ENCODE results near the gene FRY. TPM values are rescaled to one million over a fixed set of nuclear protein-coding genes. Genes with fewer than 3 reads are reported as not detected.

FRY gene
- total RNA-seq, 1 donor from 2014 or later: 0.52 TPM

DNA sequence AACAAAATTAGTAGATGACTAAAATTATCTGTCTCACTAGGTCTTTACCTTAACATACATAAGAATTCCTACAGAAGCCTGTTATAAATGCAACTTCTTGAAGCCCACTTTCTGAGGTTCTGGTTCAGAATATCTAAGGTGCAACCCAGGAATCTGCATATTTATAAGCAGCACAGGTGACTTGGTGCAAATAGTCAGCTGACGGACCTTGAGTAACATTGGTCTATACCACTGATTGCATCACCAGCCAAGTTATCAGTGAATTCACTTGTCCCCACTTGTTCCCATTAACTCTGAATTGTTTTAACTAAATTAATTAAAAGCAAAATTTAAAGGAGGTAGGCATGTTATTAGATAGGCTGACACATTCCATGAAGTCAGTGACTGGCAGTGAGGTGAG lies 109.9 kb downstream of the FRY start:
- TF ChIP-seq, protein P1, sequence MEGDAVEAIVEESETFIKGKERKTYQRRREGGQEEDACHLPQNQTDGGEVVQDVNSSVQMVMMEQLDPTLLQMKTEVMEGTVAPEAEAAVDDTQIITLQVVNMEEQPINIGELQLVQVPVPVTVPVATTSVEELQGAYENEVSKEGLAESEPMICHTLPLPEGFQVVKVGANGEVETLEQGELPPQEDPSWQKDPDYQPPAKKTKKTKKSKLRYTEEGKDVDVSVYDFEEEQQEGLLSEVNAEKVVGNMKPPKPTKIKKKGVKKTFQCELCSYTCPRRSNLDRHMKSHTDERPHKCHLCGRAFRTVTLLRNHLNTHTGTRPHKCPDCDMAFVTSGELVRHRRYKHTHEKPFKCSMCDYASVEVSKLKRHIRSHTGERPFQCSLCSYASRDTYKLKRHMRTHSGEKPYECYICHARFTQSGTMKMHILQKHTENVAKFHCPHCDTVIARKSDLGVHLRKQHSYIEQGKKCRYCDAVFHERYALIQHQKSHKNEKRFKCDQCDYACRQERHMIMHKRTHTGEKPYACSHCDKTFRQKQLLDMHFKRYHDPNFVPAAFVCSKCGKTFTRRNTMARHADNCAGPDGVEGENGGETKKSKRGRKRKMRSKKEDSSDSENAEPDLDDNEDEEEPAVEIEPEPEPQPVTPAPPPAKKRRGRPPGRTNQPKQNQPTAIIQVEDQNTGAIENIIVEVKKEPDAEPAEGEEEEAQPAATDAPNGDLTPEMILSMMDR (conservative IDR thresholded peaks at IDR 0.05; ENCODE audit: low read depth, low read length): no peak
- DNase-seq (ENCODE audit: low read depth): no peak
- H3K4me3 ChIP-seq (ENCODE audit: low read depth, low read length): no peak overlapping the region

DNA sequence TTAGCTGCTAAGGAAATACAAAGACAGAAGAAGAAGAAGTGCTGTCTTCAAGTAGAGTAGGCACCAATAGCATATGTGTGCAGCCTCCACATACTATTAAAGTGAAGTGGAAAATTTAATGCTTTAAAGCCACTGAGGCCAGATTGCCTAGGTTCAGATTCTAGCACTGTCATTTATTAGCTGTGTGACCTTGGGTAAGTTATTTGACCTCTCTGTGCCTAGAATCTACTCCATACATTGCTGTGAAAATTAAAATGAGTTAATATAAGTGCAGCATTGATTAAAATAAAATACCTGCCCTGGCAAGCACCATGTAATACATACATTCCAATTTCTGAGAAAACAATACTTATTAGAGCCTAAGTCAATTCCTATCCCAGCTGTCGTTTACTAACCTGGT lies 110.5 kb downstream of the FRY start:
- TF ChIP-seq, protein P1 (conservative IDR thresholded peaks at IDR 0.05; ENCODE audit: low read depth, low read length): no peak
- DNase-seq (ENCODE audit: low read depth): no peak
- no peak overlapping the region for H3K4me3 ChIP-seq (ENCODE audit: low read depth, low read length)

DNA sequence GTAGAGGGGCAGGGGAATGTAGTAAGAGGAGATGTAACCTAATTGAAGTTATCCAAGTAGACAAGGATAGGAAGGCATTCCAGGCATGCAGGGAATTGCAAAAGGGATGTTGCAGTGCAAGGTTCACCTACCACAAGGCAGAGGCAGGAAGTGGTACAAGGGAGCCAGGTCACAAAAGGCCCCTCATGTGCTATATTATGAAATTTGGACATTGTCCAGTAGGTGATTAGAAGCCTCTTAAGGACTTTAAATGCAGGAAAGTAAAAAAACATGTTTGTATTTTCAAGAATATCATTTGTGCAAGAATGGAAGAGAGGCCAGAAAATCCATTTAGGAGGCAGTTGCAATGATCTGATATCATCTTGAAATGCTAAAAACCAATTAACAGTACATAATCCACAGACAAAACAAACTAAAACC lies 111.4 kb downstream of the FRY start:
- H3K4me3 ChIP-seq (ENCODE audit: low read depth, low read length): no peak overlapping the region
- peak; percentile 65 for DNase-seq (ENCODE audit: low read depth)
- TF ChIP-seq, protein P1 (conservative IDR thresholded peaks at IDR 0.05; ENCODE audit: low read depth, low read length): no peak

DNA sequence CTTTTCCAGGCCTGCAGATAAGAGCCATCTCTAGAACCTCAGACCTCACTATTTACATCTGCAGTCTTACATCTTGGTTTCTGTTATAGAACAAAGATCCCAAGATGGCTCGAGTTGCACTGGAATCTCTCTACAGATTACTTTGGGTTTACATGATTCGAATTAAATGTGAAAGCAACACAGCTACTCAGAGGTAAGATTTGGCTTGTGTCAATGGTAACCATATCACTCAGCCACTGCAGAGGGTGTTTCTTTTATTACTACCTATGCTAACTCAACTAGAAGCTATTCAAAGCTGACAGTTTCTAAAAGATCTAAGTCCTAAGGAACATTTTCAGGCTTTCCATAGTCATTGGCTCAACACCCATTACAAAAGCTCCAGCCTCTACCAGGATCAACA lies 115.6 kb downstream of the FRY start:
- TF ChIP-seq, protein P1 (conservative IDR thresholded peaks at IDR 0.05; ENCODE audit: low read depth, low read length): no peak
- DNase-seq (ENCODE audit: low read depth): no peak
- no peak overlapping the region for H3K4me3 ChIP-seq (ENCODE audit: low read depth, low read length)

DNA sequence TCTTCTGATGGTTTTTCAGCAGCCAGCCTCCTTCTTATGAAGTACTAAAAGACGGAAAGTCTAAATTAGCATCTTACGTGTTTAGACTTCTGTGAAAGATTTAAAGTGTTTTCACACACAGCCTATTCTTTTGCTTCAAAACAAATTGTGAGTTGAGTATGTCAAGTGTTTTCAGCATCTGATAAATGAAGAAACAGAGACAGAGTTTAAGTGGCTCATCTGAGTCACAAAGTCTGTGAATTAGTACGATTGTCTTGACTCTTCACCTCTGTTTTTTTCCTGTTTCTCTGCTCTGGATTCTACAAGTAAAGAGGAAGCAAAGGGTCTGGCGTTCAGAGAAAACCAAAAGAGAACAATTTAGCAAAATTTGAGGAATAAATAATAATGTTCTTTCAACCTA lies 116.4 kb downstream of the FRY start:
- TF ChIP-seq, protein P1 (conservative IDR thresholded peaks at IDR 0.05; ENCODE audit: low read depth, low read length): no peak

DNA sequence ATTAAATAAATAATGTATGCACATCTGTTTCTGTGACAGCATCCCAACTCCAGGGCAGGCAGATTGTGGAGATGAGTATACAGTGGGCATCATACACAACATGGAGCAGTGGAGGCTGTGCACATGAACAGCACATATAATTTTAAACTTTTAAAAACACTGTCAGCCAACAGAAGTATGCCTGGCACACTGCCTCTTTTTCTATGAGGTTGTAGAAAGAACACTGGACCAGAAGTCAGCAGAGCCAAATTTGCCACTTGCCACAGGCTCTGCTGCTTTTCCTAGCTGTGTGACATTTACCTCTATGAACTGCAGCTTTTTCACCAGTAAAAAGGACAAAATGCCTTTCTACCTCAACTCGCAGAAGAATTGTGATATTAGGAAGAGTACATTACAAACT lies 118.7 kb downstream of the FRY start:
- no peak for DNase-seq (ENCODE audit: low read depth)
- no peak overlapping the region for H3K4me3 ChIP-seq (ENCODE audit: low read depth, low read length)
- TF ChIP-seq, protein P1 (conservative IDR thresholded peaks at IDR 0.05; ENCODE audit: low read depth, low read length): no peak

More for the DNA sequence above, 116.4 kb downstream of the FRY start:
- DNase-seq (ENCODE audit: low read depth): no peak
- no peak overlapping the region for H3K4me3 ChIP-seq (ENCODE audit: low read depth, low read length)

DNA sequence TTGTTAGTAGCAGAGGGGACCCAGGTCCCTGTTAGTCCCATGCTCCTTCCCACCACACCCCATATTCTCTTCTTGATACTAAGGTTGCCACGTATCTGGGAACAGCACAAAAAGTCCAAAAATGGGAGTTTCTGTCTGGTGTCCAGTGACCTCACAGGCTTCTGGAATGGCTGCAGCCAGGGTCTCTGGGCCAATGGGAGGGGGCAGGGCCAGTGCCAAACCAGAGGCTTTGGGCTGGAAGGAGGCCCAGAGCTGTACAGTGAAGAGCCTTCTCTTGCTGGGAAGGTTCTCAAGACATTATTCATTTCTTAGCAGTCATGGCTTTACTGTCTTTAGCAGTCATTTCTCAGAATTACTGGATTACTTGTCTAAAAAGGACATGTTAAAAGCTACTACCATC lies 119.2 kb downstream of the FRY start:
- H3K4me3 ChIP-seq (ENCODE audit: low read depth, low read length): no peak overlapping the region
- TF ChIP-seq, protein P1 (conservative IDR thresholded peaks at IDR 0.05; ENCODE audit: low read depth, low read length): no peak
- no peak for DNase-seq (ENCODE audit: low read depth)

Measured in epithelial cell of proximal tubule (primary cell).